GM12864 (cell line): ENCODE results near the gene PGAM1.
A peak's percentile ranks its signal among the peaks of the same experiment; 100 is the strongest.
"Not testable (repeated sequence)": the region's sequence is repeated elsewhere in the genome, so short reads cannot be mapped to it uniquely, and the experiment has no call there.

ENCODE experiments used
- DNase-seq: peaks from one replicate; pipeline ENCODE4 v3.0.0-alpha.2; 2011; ENCODE audit warnings: low read depth
- H3K4me3 ChIP-seq: 2 replicates; pipeline ENCODE4 v1.5.1; 2011; ENCODE audit warnings: mild to moderate bottlenecking, low read depth, low read length, control low read depth
- TF ChIP-seq, protein P1 (sequence below): IDR thresholded peaks from 2 replicates; pipeline ENCODE4 v1.5.1; 2011; ENCODE audit warnings: low read depth, mild to moderate bottlenecking, moderate library complexity, low read length, control low read depth, inconsistent platforms; ENCODE audit errors: missing control alignments

Gene PGAM1

GRCh38 chr10:97407952-97408248, 18.1 kb upstream of the PGAM1 start:
- no peak for DNase-seq
- no peak overlapping the region for H3K4me3 ChIP-seq
- TF ChIP-seq, protein P1, sequence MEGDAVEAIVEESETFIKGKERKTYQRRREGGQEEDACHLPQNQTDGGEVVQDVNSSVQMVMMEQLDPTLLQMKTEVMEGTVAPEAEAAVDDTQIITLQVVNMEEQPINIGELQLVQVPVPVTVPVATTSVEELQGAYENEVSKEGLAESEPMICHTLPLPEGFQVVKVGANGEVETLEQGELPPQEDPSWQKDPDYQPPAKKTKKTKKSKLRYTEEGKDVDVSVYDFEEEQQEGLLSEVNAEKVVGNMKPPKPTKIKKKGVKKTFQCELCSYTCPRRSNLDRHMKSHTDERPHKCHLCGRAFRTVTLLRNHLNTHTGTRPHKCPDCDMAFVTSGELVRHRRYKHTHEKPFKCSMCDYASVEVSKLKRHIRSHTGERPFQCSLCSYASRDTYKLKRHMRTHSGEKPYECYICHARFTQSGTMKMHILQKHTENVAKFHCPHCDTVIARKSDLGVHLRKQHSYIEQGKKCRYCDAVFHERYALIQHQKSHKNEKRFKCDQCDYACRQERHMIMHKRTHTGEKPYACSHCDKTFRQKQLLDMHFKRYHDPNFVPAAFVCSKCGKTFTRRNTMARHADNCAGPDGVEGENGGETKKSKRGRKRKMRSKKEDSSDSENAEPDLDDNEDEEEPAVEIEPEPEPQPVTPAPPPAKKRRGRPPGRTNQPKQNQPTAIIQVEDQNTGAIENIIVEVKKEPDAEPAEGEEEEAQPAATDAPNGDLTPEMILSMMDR: no peak

DNA sequence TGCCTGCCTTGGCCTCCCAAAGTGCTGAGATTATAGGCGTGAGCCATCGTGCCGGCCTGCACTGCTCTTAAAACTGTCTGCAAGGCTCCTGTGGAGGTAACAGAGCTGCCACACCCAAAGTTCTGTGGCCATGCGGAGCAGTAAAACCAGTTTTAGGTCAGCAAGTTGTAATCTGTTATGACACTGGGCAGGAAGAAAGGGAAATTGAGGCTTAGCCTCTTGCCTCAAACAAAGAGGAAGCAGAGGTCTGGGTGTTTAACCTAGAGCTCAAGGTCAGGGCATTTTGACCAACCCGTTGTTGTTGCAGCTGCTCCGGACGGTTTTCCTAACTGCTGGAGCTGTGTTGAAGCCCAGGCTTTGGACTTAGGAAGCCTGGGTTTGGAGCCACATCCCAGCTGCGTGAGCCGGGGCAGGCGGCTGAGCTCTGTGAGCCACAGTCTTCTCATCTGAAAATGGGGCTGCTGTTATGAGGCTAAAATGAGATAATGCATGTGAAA, 17.4 kb upstream of the PGAM1 start:
- TF ChIP-seq, protein P1: no peak
- DNase-seq: no peak
- H3K4me3 ChIP-seq: no peak overlapping the region

GRCh38 chr10:97411406-97411805, 14.6 kb upstream of the PGAM1 start:
- no peak for DNase-seq
- TF ChIP-seq, protein P1: no peak
- no peak overlapping the region for H3K4me3 ChIP-seq

DNA sequence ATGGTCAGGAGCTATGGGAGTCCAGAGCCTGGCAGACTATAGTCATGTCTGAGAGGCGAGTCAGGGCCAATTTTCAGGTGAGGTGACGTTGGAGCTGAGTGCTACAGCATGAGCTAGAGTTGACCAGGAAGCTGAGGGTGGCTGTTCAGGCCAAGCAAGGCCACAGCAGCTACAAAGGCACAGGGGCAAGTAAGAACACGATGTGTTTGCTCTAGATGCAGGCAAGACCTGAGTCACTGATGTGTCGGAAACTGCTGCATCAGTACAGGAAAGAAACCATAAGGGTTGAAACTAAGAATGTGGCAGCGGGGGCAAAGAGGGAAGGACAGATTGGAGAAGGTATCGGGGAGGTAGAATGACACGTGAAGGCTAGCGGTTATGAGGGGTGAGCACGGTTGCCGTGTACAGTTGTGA, 13.1 kb upstream of the PGAM1 start:
- no peak for DNase-seq
- H3K4me3 ChIP-seq: no peak overlapping the region
- TF ChIP-seq, protein P1: no peak

DNA sequence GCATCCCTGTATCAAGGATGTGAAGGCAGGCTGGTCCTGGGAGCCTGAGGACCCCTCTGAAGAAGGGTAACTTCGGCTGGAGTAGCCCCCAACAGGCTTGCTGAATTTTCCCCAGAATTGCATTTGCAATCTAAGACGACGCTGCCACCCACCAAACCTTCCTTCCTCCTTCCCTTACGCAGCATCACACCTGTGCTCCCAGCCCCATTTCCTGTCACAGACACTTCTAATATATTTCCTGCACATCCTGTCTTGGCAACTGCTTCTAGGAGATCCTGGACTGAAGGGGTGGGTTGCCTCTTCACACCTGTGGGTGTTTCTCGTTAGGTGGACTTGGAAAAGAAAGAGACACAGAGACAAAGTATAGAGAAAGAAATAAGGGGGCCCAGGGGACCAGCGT, 9.4 kb upstream of the PGAM1 start:
- H3K4me3 ChIP-seq: no peak overlapping the region
- TF ChIP-seq, protein P1: no peak
- DNase-seq: no peak

DNA sequence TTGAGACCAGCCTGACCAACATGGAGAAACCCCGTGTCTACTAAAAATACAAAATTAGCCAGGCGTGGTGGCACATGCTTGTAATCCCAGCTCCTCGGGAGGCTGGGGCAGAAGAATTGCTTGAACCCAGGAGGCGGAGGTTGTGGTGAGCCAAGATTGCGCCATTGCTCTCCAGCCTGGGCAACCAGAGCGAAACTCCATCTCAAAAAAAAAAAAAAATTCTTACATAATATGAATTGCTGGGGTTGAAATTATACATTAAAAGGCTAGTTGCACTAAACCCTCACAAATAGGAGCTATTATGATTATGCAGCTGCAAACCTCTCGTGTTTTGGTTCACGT, 2.3 kb upstream of the PGAM1 start:
- H3K4me3 ChIP-seq, DNase-seq: not testable (repeated sequence)

GRCh38 chr10:97426776-97427570, 982 bp downstream of the PGAM1 start:
- TF ChIP-seq, protein P1: no peak
- no peak for DNase-seq
- H3K4me3 ChIP-seq: peak overlapping the region; percentile 71
